Bronchial epithelial cell (primary cell): ENCODE results near the gene CLCNKB. TPM values are rescaled to one million over a fixed set of nuclear protein-coding genes. Genes with fewer than 3 reads are reported as not detected.

Experiments used
- DNase-seq: peaks from one replicate; pipeline ENCODE4 v3.0.0-alpha.2; 2010; ENCODE audit warnings: low read depth
- FAIRE-seq: peaks from 2 replicates; lab custom pipeline; 2011; peaks lifted over from hg19 to GRCh38; lab: Jason Lieb, UNC
- H3K27me3 ChIP-seq: 2 replicates; pipeline ENCODE4 v1.5.1; 2011; ENCODE audit warnings: low read length; ENCODE audit not compliant: control insufficient read depth, insufficient read depth
- H3K36me3 ChIP-seq: 2 replicates; pipeline ENCODE4 v1.5.1; 2011; ENCODE audit warnings: low read length; ENCODE audit not compliant: control insufficient read depth, insufficient read depth
- H3K4me3 ChIP-seq: 2 replicates; pipeline ENCODE4 v1.5.1; 2011; ENCODE audit warnings: mild to moderate bottlenecking, low read depth, low read length, control low read depth
- total RNA-seq: library from RNA; depleted of rRNA; stranded (reverse); fragments of >200 nt; gene quantifications from 2 replicates; pipeline ENCODE4 v1.2.1, GENCODE V29; 2014
- TF ChIP-seq, protein P1 (sequence below): IDR thresholded peaks from 2 replicates; pipeline ENCODE4 v1.5.1; 2011; ENCODE audit warnings: mild to moderate bottlenecking, moderate library complexity, low read length, control low read depth, inconsistent platforms; ENCODE audit not compliant: insufficient read depth, severe bottlenecking

Gene CLCNKB
- total RNA-seq, 1 donor from 2014 or later = under 0.01 TPM

DNA sequence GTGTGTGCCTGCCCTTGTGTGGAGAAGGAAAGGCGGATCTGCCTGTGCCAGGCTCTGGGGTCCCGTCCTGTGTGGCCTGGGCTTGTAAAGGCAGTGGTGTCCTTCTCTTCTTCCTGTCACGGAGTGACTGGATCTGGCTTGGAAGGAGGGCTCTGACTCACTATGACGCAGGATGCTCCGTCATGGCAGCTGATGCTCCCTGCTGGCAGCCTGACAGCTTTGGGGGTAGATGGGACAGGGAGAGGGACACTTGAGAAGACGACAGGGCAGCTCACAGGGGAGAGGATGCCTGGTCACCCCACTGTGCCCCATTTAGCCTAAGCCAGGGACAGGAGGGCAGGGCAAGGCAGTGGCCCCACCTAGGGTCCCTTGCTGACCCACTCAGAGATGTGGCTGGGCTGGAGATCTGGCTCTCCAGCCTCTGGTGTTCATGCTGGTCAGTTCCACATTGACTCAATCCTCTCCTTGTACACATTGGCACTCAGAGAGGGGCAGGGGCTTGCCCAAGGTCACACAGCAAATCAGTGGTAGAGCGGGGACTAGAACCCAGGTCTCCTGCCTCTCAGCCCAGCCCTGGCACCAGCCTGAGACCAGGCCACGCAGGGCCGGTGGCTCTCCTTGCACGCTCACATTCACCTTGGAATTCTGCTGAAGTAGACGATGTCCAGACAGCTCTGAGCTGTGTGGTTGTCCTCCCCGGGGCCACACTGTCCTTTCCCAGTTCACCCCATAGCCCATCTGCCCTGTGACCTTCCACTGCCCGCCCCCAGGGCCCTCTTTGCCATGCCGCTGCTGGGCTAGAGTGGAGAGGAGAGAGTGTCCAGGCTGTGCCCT lies 32.7 kb downstream of the CLCNKB start:
- DNase-seq = peak; percentile 91
- Histone ChIP-seq H3K4me3 (no peak overlapping the region), H3K27me3 (no peaks in the 10 kb centered on the region), H3K36me3 (no peaks in the 10 kb centered on the region)
- peak; percentile 77 for FAIRE-seq
- TF ChIP-seq, protein P1, sequence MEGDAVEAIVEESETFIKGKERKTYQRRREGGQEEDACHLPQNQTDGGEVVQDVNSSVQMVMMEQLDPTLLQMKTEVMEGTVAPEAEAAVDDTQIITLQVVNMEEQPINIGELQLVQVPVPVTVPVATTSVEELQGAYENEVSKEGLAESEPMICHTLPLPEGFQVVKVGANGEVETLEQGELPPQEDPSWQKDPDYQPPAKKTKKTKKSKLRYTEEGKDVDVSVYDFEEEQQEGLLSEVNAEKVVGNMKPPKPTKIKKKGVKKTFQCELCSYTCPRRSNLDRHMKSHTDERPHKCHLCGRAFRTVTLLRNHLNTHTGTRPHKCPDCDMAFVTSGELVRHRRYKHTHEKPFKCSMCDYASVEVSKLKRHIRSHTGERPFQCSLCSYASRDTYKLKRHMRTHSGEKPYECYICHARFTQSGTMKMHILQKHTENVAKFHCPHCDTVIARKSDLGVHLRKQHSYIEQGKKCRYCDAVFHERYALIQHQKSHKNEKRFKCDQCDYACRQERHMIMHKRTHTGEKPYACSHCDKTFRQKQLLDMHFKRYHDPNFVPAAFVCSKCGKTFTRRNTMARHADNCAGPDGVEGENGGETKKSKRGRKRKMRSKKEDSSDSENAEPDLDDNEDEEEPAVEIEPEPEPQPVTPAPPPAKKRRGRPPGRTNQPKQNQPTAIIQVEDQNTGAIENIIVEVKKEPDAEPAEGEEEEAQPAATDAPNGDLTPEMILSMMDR = no peak

DNA sequence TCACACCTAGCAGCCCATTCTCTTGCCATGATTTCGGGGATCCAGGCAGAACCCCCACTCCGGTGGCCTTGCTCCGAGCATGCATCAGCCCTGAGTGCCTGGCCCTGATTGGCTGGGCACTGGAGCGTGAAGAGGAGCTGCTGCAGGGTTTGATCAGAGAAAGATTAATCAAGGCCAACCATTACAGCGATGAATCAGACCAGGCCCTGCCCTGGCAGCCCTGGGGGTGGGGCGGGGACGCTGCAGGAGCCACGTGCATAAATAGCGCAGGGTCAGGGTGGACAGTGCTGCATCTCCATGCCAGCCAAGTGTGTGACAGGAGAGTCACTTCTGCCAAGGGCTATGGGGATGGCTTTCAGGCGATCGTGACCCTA lies 33.3 kb downstream of the CLCNKB start:
- Histone ChIP-seq H3K27me3 (no peaks in the 10 kb centered on the region), H3K4me3 (no peak overlapping the region), H3K36me3 (no peaks in the 10 kb centered on the region)
- DNase-seq = peak; percentile 42
- FAIRE-seq = no peak
- TF ChIP-seq, protein P1 = no peak

DNA sequence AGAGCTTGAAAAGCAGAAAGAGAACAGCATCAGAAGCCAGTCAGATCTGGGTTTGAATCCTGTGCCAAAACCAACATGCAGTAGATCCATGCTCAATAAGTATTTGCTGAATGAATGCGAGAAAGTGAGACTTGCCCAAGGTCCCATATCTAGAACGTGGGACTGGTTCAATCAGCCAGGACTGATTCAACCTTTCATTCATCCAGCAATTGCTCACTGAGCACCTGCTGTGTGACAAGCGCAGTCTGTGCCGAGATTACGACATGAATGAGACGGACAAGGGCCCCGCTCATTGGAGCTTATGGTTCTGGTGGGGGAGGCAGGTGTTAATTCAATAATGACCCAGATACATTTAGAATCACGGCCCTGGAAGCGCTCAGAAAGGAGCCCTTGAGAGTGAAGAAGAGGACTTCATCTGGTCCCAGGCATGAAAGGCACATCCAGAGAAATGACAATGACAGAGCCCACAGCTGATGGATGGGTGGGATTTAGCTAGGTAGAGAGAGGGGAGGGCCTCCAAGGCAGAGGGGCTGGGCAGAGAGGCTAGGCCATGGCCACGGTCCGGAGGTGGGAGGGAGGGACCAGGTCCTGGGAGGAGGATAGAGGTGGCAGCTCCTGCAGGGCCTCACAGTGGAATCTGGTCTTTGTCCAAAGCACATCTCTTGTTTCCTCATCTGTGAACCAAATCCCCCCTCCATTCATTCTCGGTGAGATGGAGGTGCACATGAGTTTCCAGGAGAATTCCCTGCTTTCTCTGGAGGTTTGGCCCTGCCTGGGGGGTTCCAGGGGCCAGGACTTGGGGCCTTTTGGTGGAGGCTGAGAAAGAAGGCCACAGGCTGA lies 34.0 kb downstream of the CLCNKB start:
- no peak overlapping the region for H3K4me3 ChIP-seq
- DNase-seq = no peak
- FAIRE-seq = peak; percentile 85
- TF ChIP-seq, protein P1 = no peak
- no peaks in the 10 kb centered on the region for H3K27me3 ChIP-seq
- no peaks in the 10 kb centered on the region for H3K36me3 ChIP-seq

DNA sequence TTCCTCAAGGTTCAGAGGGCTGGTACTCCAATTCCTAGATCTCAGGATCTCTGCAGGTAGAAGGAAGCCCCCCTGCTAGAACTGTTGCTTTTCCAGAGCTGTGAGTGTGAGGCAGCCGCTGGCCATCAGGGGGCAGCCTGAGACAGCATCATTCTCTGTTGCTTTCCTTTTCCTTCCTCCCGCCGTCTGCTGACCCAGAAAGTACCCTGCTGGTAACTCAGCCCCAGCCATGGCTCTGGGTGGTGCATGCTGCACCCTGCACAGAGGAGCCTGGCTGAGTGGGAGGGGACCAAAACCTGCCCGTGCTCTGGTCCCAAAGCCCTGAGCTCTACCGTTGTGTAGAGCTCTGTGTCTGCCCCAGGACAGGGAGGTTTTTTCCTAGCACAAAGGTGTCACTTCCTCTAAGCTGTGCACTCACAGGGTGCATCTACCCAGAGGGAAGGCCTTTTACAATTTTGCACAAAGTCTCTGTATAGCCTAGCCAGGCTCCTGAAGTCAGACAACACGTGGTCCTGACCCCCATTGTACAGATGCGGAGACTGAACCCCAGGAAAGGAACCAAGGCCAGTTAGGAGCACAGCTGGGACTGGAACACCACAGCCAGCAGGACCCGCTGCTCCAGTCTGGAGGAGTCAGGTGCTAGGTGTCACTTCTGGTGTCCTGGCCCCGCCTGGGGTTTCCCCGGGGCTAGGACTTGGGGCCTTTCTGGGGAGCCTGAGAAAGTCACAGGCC lies 35.5 kb downstream of the CLCNKB start:
- Histone ChIP-seq H3K36me3 (no peaks in the 10 kb centered on the region), H3K4me3 (no peak overlapping the region), H3K27me3 (no peaks in the 10 kb centered on the region)
- peak; percentile 58 for DNase-seq
- TF ChIP-seq, protein P1 = peak; percentile 98
- no peak for FAIRE-seq

DNA sequence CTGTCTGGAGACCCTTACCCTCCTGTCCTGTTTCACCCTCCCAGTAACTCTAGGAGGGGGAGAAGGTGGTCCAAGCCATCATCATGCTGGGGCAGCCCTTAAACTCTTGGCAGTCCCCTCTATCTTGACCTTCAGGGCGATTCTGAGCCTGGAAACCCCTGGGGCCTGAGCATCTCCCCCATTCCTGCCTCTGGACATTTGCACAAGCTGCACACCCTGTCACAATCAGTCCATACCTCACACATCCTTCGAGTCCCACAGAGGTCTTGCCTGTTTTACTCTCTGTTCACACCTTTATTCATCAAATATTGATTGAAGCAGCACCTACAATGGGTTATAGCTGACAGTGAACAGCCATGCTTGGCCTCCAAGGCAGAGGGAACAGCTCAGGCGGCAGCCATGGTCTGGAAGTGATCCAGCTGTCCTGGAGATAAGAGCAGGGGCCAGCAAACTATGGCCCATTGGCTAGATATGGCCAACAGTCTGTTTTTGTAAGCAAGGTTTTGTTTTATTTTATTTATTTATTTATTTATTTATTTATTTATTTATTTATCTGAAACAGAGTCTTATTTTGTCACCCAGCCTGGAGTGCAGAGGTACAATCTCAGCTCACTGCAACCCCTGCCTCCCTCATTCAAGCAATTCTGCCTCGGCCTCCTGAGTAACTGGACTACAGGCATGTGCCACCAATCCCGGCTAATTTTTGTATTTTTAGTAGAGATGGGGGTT lies 37.0 kb downstream of the CLCNKB start:
- Histone ChIP-seq H3K27me3 (no peaks in the 10 kb centered on the region), H3K36me3 (no peaks in the 10 kb centered on the region), H3K4me3 (no peak overlapping the region)
- no peak for DNase-seq
- no peak for FAIRE-seq
- TF ChIP-seq, protein P1 = no peak
